HG03432 (cell line): ENCODE results near the gene UBE2V1.
"Not testable (repeated sequence)": the region's sequence is repeated elsewhere in the genome, so short reads cannot be mapped to it uniquely, and the experiment has no call there.

Experiments
- ATAC-seq: cut with Tn5 transposase; IDR thresholded peaks from one replicate; pipeline ENCODE4 v1.9.1; 2021; ENCODE audit warnings: mild to moderate bottlenecking, moderate library complexity; ENCODE audit not compliant: unreplicated experiment

The UBE2V1 gene

DNA sequence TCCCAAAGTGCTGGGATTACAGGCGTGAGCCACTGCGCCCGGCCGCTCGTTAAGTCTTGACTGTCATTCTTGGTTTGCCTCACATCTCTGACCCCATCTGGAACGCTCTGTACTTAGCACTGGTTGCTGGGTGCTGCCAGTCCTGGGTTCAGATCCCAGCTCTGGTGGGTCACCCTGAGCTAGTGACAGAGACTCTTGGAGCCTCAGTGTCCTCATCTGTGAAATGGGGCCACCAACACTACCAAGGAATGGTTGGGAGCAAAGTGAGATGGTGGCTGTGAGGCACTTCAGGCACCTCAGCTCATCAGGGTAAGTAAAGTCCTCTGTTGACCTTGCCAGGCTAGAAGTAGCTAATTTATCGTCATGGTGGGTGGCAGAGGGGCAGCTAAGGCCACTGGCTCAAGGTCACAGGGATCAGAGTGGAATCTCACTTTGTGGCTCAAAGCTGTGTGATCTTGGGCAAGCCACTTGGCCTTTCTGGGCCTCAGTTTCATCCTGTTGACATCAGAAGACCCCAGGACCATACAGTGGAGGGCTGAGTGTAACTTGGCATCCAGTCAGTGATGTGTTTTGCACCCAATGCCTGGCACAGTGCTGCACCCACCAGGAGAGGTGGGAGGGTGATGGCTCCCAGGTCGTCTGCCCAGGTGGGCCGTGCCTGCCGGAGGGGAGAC, 46.7 kb downstream of the UBE2V1 start:
- ATAC-seq = no peak

DNA sequence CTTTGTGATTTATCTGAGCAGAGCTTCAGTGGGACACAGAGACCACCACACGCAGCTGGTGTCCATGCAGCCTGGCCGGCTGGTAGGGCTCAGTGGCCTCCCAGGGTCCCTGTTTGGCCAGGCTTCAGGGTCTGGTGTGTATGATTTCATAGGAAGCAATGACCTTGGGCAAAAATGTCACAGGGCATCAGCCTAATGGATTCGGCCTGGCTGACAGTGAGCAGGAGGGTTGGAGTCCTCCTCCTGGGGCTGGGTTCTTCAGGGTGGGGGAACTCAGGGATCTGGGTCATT, 47.7 kb downstream of the UBE2V1 start:
- ATAC-seq = no peak

- not testable (repeated sequence) for ATAC-seq
These were observed 49.2 kb downstream of the UBE2V1 start for GRCh38 chr20:50063763-50064162.

GRCh38 chr20:50062006-50062838, 50.7 kb downstream of the UBE2V1 start:
- no peak for ATAC-seq

DNA sequence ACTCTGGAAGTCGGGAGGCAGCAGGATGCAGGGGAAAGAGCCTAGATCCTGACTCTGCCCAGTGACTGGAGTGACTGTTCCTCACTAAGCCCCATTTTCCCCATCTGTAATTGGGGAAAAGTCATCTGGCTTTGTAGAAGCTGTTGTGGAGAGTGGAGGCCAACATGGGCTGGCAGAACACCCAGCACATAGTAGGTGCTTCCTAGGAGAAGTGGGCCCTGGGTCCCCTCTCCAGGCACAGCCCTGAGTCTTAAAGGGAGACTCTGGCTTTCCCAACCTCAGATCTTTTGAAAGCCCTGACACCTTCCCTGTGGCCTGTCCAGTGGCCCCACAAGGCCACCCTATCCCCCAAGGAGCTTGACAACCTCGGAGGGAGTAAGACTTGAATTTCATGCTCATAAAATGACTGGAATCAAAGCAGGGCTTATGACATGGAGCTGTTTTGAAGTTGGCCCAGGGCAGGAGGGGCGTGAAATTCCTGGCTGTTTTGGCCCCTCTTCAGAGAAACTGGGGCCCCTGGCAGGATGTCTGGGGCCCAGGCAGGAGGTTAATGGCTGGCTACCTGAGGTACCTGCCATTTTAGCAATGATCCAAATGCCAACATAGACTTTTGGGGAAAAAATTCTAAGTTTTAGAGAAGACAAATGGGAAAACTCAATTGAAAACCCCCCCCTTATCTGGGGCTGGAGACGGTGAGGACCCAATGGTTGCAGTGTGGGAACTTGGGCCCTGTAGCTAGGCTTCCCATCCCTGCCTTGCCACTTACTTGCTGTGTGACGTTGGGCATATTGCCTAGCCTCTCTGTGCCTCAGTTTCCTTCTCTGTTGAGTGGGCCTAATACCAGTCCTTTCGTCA, 51.6 kb downstream of the UBE2V1 start:
- ATAC-seq = no peak

GRCh38 chr20:50058662-50059402, 54.1 kb downstream of the UBE2V1 start:
- ATAC-seq = no peak

- ATAC-seq = no peak
These were observed 55.3 kb downstream of the UBE2V1 start for GRCh38 chr20:50057714-50058053.

DNA sequence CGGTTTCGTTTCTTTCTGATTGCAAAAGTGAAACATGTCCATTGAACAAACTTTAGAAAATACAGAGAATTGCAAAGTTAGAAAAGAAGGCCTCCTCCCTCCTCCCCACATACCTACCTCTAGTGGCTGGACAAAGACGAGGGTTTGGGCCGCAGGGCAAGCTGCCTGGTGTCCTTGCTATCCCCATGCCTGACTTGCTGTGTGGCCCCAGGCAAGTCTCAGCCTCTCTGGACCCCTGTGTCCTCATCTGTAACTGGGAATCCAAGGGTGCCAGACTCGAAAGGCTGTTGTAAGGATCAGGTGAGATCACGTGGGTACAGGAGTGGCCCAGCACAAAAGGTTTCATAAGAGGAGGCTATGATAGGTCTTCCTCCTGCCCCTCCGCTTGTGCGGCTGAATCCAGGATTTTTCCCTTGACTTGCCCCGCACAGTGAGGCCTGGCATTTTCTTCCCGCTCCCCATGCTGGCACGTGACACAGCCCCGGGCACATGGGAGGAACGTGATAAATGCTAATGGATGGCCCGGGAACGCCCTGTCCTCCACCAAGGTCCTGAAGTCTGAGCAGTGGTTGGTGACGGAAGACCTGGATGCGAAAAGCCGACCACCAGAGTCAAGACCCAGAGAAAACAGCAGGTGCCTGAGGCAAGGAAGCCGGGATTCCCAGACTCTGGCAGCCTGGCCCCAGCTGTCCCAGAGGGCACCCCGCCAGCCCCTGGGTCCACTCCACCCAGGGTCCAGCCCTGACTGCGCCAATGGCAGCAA, 55.8 kb downstream of the UBE2V1 start:
- no peak for ATAC-seq

GRCh38 chr20:50056408-50056926, 56.5 kb downstream of the UBE2V1 start:
- no peak for ATAC-seq

- ATAC-seq = no peak
These were observed 57.3 kb downstream of the UBE2V1 start for GRCh38 chr20:50055524-50056083.

DNA sequence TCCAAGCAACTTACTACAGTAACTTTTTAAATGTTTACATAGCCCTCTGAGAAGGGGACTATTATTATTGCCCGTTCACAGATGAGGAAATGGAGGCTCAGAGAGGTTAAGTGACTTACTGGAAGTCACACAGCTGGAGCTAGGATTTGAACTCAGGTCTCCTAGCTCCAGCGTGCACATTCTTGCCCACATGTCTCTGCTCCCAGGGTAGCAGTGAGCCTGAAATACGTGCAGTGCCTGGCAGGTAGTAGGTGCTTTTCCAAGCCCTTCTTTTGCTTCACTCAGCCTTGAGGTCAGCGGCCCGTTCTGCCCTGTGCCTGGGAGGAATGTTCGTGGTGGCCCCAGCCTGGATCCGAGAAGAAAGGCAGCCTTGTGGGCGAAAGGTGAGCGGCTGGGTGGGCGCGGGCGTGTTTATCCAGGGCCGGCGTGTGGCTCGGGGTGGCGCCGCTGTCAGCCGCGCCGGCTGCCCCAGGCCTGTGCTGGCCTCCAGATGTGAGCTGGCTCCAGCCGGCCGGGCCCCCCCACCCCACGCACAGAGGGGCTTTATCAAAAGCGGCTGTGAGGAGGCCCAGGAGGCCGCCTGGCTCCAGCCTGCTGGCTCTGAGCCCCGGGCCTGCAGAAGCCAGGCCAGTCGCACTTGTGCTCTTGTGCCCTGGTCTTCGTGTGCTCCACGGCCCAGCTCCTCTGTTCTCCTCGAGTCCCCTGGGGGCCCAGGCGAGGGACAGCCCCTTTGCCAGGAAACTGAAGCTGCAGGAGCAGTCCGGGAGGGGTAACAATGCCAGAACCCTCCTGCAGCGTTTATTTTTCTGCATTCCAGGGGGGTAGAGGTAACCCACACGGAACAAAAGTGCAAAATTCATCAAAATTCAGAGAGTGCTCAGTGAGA, 58.1 kb downstream of the UBE2V1 start:
- no peak for ATAC-seq

DNA sequence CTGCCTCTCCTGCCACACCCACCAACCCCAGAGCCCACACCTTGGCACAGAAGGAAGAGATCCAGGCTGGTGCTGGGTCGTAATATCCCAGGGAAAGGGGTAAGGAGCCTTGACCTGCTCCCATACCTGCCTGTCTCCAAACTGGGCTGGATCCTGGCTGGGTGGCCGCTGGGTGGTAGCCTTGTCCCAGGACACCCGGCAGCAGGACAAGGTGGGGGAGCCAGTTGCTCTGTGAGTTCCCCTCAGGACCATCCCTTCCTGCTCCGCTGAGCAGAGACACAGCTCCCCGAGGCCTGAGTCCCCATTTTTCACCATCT, 58.8 kb downstream of the UBE2V1 start:
- ATAC-seq = no peak

- ATAC-seq = no peak
These were observed 59.4 kb downstream of the UBE2V1 start for GRCh38 chr20:50053362-50054230.

GRCh38 chr20:50052550-50053361, 60.2 kb downstream of the UBE2V1 start:
- ATAC-seq = no peak

DNA sequence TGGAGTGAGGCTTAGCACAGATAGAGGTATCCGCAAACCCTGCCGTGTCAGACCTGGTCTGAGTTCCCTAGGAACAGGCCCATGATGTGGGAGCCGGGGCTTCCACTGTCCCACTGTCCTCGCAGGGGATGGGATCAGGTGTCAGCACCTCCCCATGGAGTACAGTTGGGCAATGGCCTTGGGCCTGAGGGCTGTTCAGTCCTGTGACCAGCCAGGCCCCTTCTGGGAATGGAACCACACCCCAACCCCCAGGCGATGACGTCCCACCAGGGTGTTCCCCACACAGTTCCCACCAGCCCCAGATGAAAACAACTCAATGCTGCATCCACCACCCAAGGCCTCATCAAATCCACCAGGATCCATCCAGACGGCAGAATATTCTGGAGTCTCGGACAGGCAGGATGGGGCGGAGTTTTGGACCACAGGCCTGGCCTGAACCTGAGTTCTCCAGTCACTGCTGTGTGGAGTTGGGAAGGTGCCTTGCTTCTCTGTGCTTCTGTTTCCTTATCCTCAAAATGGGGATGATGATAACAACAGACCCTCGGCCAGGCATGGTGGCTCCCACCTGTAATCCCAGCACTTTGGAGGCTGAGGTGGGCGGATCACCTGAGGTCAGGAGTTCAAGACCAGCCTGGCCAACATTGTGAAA, 62.2 kb downstream of the UBE2V1 start:
- ATAC-seq = no peak

- ATAC-seq = no peak
These were observed 62.7 kb downstream of the UBE2V1 start for GRCh38 chr20:50050214-50050613.
